BJ (cell line): Measurements from ENCODE around the gene MAP3K9. TPM values are rescaled to one million over a fixed set of nuclear protein-coding genes. Genes with fewer than 3 reads are reported as not detected.

Experiments used
- CTCF ChIA-PET: fragments of 350-600 bp; formaldehyde crosslinking; extraction: SDS; loops from one replicate; lab custom pipeline; 2021; ENCODE audit warnings: antibody characterized with exemption, inconsistent platforms; lab: Yijun Ruan, JAX
- POLR2A ChIA-PET: fragments of 300-600 bp; sonication (Branson Sonifier 250); formaldehyde crosslinking; extraction: SDS; loops from one replicate; lab custom pipeline; 2021; ENCODE audit warnings: antibody characterized with exemption; lab: Charles Lee
- DNase-seq: peaks from one replicate; pipeline ENCODE4 v3.0.0-alpha.2; 2011; ENCODE audit warnings: low read depth
- H3K27me3 ChIP-seq: 2 replicates; pipeline ENCODE4 v1.6.0; 2011; ENCODE audit warnings: low read length; ENCODE audit not compliant: control insufficient read depth, insufficient read depth
- H3K36me3 ChIP-seq: 2 replicates; pipeline ENCODE4 v1.5.1; 2011; ENCODE audit warnings: low read length; ENCODE audit not compliant: control insufficient read depth, insufficient read depth
- H3K4me3 ChIP-seq: 2 replicates; pipeline ENCODE4 v1.5.1; 2011; ENCODE audit warnings: low read depth, mild to moderate bottlenecking, control low read depth, low read length
- polyA plus RNA-seq: library from polyadenylated mRNA; depleted of rRNA; stranded (reverse); fragments of >200 nt; gene quantifications from 2 replicates; pipeline ENCODE4 v1.2.3, GENCODE V29; 2011
- TF ChIP-seq, protein P1 (sequence below): IDR thresholded peaks from 2 replicates; pipeline ENCODE4 v1.5.1; 2011; ENCODE audit warnings: low read depth, mild to moderate bottlenecking, control low read depth, inconsistent platforms, low read length, moderate library complexity; ENCODE audit not compliant: insufficient read depth

MAP3K9 gene
- polyA plus RNA-seq, 1 experiment, result 0.45 TPM

DNA sequence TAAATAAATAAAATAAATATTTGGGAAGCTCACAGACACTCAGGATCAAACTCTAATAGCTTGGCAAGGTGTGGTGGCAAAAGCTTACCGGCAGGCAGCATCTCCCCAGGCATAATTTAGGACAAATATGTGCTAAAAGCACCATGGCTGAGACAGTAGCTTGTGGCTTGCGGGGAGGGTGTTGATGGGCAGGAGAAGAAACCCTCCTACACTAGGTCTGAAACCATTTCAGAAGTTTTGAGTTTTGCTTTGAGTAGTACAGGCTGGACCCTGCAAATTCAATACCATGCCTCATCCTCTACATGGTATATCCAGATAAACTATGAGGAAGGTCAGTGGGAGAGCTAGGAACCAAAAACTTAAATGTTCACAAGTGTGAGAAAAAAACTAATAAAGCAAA lies 33.1 kb downstream of the MAP3K9 start:
- TF ChIP-seq, protein P1, sequence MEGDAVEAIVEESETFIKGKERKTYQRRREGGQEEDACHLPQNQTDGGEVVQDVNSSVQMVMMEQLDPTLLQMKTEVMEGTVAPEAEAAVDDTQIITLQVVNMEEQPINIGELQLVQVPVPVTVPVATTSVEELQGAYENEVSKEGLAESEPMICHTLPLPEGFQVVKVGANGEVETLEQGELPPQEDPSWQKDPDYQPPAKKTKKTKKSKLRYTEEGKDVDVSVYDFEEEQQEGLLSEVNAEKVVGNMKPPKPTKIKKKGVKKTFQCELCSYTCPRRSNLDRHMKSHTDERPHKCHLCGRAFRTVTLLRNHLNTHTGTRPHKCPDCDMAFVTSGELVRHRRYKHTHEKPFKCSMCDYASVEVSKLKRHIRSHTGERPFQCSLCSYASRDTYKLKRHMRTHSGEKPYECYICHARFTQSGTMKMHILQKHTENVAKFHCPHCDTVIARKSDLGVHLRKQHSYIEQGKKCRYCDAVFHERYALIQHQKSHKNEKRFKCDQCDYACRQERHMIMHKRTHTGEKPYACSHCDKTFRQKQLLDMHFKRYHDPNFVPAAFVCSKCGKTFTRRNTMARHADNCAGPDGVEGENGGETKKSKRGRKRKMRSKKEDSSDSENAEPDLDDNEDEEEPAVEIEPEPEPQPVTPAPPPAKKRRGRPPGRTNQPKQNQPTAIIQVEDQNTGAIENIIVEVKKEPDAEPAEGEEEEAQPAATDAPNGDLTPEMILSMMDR, result no peak
- ChIA-PET POLR2A (no interaction called here), CTCF (interaction anchor here (1.9 kb wide), 1 partner anchor 15 kb away, joined by 5 read pairs; no protein-coding TSS in a partner anchor)
- H3K4me3 ChIP-seq, result no peak overlapping the region
- no peaks in the 10 kb centered on the region for H3K36me3 ChIP-seq
- DNase-seq, result no peak
- no peaks in the 10 kb centered on the region; the same call in 1 of the 2 replicates for H3K27me3 ChIP-seq

DNA sequence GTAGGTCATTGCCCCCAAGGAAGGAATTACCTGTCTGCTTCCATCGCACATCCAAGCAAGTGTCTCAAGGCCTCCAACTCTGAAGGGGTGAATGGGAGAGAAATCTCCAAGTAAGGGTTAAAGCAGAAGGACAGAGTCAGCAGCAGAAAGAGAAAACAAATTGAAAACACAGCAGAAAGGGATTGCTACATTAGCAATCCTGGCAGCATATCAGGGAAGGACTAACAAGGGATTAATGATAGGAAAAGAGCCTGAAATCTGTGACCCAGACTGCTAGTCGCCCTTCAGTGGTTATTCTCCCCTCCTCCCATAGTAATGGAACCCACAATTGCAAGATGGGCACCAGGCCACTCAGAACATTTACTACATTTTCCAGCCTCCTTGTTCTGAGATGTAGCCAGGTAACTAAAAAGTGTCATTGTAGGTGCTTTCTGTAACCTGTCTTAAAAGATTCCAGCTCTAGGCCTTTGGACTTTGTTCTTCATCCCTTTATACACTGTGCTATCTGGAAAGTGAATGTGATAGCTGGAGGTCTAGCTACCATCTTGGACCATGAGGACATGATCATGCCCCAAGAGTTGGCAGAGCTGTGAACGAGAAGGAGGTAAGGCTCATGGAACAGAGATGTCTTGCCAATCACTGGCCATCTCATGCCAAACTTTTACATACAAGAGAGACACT lies 36.0 kb downstream of the MAP3K9 start:
- TF ChIP-seq, protein P1, result no peak
- ChIA-PET POLR2A (no interaction called here), CTCF (interaction anchor here (0.7 kb wide), 1 partner anchor 71 kb away, joined by 3 read pairs; no protein-coding TSS in a partner anchor)
- Histone ChIP-seq H3K4me3 (no peak overlapping the region), H3K36me3 (no peaks in the 10 kb centered on the region), H3K27me3 (no peaks in the 10 kb centered on the region; the same call in 1 of the 2 replicates)
- no peak for DNase-seq

DNA sequence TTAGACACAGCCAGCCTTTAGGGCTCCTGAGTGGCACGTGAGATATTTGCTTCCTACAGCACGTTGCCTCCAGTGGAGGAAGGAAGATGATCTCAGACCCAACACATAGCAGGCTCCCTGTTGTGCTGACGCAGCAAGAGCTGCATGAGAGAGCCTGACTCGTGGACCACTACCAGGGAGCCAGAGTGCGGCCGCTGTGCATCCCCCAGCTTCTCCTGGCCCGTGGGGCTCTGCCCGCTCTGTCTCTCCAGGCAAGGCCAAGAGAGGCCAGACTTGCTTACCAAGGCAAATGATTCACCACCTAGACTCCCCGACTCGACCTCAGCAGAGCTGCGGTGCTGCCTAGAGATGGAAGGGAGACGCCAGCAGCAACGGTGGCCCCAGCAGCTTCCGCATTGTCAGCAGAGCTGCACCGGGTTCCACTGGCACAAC lies 37.5 kb downstream of the MAP3K9 start:
- H3K4me3 ChIP-seq, result no peak overlapping the region
- no peaks in the 10 kb centered on the region for H3K36me3 ChIP-seq
- POLR2A ChIA-PET, result no interaction called here
- TF ChIP-seq, protein P1, result no peak
- DNase-seq, result no peak
- CTCF ChIA-PET, result interaction anchor here (1.2 to 1.4 kb wide), 2 partner anchors 12 to 26 kb away, joined by 3 read pairs; no protein-coding TSS in a partner anchor
- no peaks in the 10 kb centered on the region; the same call in 1 of the 2 replicates for H3K27me3 ChIP-seq

DNA sequence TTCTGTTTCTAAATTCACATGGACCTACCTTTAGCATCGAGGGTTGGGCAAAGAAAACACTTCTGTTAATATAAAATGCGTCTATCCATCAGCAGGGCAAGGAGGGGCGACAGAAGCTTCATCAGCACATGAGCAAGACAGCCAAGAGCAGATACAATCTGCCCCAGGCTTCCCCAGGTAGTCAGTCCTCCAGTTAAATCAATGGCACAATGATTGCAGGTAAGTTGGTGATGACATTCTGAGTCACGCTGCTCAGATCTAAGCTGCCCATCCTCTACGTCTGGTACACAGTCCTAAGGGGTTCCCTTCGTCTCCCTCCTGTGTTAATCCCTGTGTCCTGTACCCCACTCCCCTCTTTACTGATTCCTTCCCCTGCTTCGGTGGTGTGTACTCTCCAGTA lies 38.8 kb downstream of the MAP3K9 start:
- CTCF ChIA-PET, result no interaction called here
- TF ChIP-seq, protein P1, result no peak
- no peaks in the 10 kb centered on the region for H3K36me3 ChIP-seq
- no peak for DNase-seq
- POLR2A ChIA-PET, result no interaction called here
- peaks cover 2% of the 10 kb centered on the region for H3K27me3 ChIP-seq
- H3K4me3 ChIP-seq, result no peak overlapping the region

DNA sequence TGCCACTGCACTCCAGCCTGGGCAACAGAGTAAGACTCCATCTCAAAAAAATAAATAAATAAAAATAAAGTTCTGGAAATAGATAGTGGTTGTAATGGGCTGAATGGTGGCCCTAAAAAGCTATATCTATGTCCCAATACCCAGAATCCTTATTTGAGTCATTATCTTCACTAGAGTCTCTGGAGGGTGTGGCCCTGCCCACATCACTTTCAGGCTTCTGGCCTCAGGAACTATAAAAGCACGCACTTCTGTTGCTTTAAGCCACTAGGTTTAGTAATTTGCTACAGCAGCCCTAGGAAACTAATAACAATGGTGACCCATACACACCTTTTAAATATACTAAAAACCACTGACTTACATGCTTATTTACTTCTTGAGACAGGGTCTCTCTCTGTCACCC lies 49.9 kb downstream of the MAP3K9 start:
- TF ChIP-seq, protein P1, result no peak
- no peaks in the 10 kb centered on the region for H3K36me3 ChIP-seq
- ChIA-PET POLR2A (no interaction called here), CTCF (interaction anchor here (0.6 to 1.3 kb wide), 2 partner anchors 9 to 80 kb away, joined by 3 to 4 read pairs; no protein-coding TSS in a partner anchor)
- no peaks in the 10 kb centered on the region for H3K27me3 ChIP-seq
- no peak for DNase-seq
- H3K4me3 ChIP-seq, result no peak overlapping the region
